NB4 (cell line): Measurements from ENCODE around the gene PCGF3.

Experiments
- CTCF ChIP-seq: IDR thresholded peaks from one replicate; pipeline ENCODE4 v1.5.1; 2012; ENCODE audit warnings: low read depth, low read length
- MYC ChIP-seq: IDR thresholded peaks from 2 replicates; pipeline ENCODE4 v1.6.1; 2011; ENCODE audit warnings: low read depth, low read length

GRCh38 chr4:663438-664428 is 41.9 kb upstream of the PCGF3 start:
- no peak for TF ChIP-seq CTCF
- no peak for TF ChIP-seq MYC
